H1 (cell line): ENCODE results near the gene BORA. TPM values are rescaled to one million over a fixed set of nuclear protein-coding genes. Genes with fewer than 3 reads are reported as not detected.

Experiments used
- BCL11A ChIP-seq, 2 experiments: IDR thresholded peaks; one replicate each; pipeline ENCODE4 v1.6.1; 2011; ENCODE audit warnings: low read depth in 2 of 2, low read length in 2 of 2, mild to moderate bottlenecking in 2 of 2
- CBX8 ChIP-seq: fragments of 300-800, 300-1000 bp; sonication (generic); IDR thresholded peaks from 2 replicates; pipeline ENCODE4 v1.7.1; 2016; ENCODE audit warnings: low read depth, low read length, borderline replicate concordance
- CEBPB ChIP-seq: IDR thresholded peaks from 2 replicates; pipeline ENCODE4 v1.6.1; 2012; ENCODE audit warnings: low read depth, low read length
- CHD1 ChIP-seq: IDR thresholded peaks from 2 replicates; pipeline ENCODE4 v1.6.1; 2012; ENCODE audit warnings: low read depth, low read length, improper control_type of control experiment
- CREB1 ChIP-seq: IDR thresholded peaks from 2 replicates; pipeline ENCODE4 v1.6.1; 2012; ENCODE audit warnings: inconsistent platforms
- FOSL1 ChIP-seq: IDR thresholded peaks from 2 replicates; pipeline ENCODE4 v1.6.1; 2011; ENCODE audit warnings: mild to moderate bottlenecking, low read depth, low read length, moderate library complexity; ENCODE audit not compliant: insufficient read depth
- HDAC2 ChIP-seq, 2 experiments: fragments of 300-600 bp in 1 of 2; sonication (generic) in 1 of 2; IDR thresholded peaks; 2 replicates each; pipeline ENCODE4 v1.6.1; 2011 to 2012; ENCODE audit warnings: low read depth in 2 of 2, low read length in 2 of 2, mild to moderate bottlenecking in 2 of 2, moderate library complexity in 2 of 2, borderline replicate concordance in 1 of 2, inconsistent platforms in 1 of 2
- JUN ChIP-seq: IDR thresholded peaks from 2 replicates; pipeline ENCODE4 v1.6.1; 2011; ENCODE audit warnings: low read depth, mild to moderate bottlenecking, improper control_type of control experiment, low read length
- JUND ChIP-seq: IDR thresholded peaks from 2 replicates; pipeline ENCODE4 v1.6.1; 2011; ENCODE audit warnings: mild to moderate bottlenecking, improper control_type of control experiment, low read length
- KDM1A ChIP-seq: fragments of 200-600, 300-600 bp; sonication (generic); IDR thresholded peaks from 2 replicates; pipeline ENCODE4 v1.7.1; 2016; ENCODE audit warnings: mild to moderate bottlenecking, low read length, borderline replicate concordance
- POU5F1 ChIP-seq: IDR thresholded peaks from 2 replicates; pipeline ENCODE4 v1.6.1; 2011; ENCODE audit warnings: low read depth, mild to moderate bottlenecking, low read length, moderate library complexity
- RAD21 ChIP-seq, 2 experiments: IDR thresholded peaks in 1 of 2; conservative IDR thresholded peaks in 1 of 2; 2 replicates each; pipeline ENCODE4 v1.6.1; 2011; ENCODE audit warnings: low read depth in 2 of 2, low read length in 2 of 2, improper control_type of control experiment in 1 of 2, inconsistent platforms in 1 of 2, mild to moderate bottlenecking in 1 of 2, moderate library complexity in 1 of 2
- RBBP5 ChIP-seq: IDR thresholded peaks from 2 replicates; pipeline ENCODE4 v1.7.1; 2012; ENCODE audit warnings: low read depth, mild to moderate bottlenecking, inconsistent platforms, low read length, moderate library complexity, borderline replicate concordance
- RFX5 ChIP-seq: IDR thresholded peaks from 2 replicates; pipeline ENCODE4 v1.6.1; 2011; ENCODE audit warnings: low read depth, low read length, improper control_type of control experiment, borderline replicate concordance
- SAP30 ChIP-seq: fragments of 300-600 bp; sonication (generic); IDR thresholded peaks from 2 replicates; pipeline ENCODE4 v1.7.1; 2012; ENCODE audit warnings: low read length, moderate library complexity, mild to moderate bottlenecking, inconsistent platforms; ENCODE audit not compliant: insufficient read depth, insufficient replicate concordance
- SIN3A ChIP-seq, 2 experiments: IDR thresholded peaks in 1 of 2; conservative IDR thresholded peaks in 1 of 2; 2 replicates each; pipeline ENCODE4 v1.6.1; 2011 to 2012; ENCODE audit warnings: low read length in 2 of 2, improper control_type of control experiment in 1 of 2, low read depth in 1 of 2, mild to moderate bottlenecking in 1 of 2
- SP1 ChIP-seq: IDR thresholded peaks from 2 replicates; pipeline ENCODE4 v1.6.1; 2011; ENCODE audit warnings: low read depth, low read length
- TAF1 ChIP-seq: IDR thresholded peaks from 2 replicates; pipeline ENCODE4 v1.6.1; 2011; ENCODE audit warnings: mild to moderate bottlenecking, low read depth, low read length
- TAF7 ChIP-seq: optimal IDR thresholded peaks from 2 replicates; pipeline ENCODE3; 2011; ENCODE audit warnings: low read depth, mild to moderate bottlenecking, inconsistent platforms, low read length, moderate library complexity, borderline replicate concordance
- TCF12 ChIP-seq: IDR thresholded peaks from 2 replicates; pipeline ENCODE4 v1.6.1; 2011; ENCODE audit warnings: low read depth, mild to moderate bottlenecking, low read length
- polyA plus RNA-seq, 7 experiments: library from polyadenylated mRNA; depleted of rRNA in 3 of 7; stranded (reverse) in 5 of 7; unstranded in 2 of 7; fragments of >200 nt in 5 of 7; fragments of 200-250 nt in 2 of 7; gene quantifications; 1 replicate in 5 of 7; 2 replicates in 1 of 7; 4 replicates in 1 of 7; pipeline versions ENCODE4 v1.2.1 to v1.2.3, GENCODE V29; 2011 to 2013; ENCODE audit warnings: missing spikeins in 2 of 7, mixed read lengths in 2 of 7
- total RNA-seq: library from RNA; stranded (reverse); fragmentation: NEBNext Ultra II Directional; extraction: Animal tissue kit (Norgen Biotek cat#: 25700); gene quantifications from 2 replicates; pipeline ENCODE4 v1.2.1, GENCODE V29; 2021
- TF ChIP-seq, protein P1 (sequence below): IDR thresholded peaks from 2 replicates; pipeline ENCODE4 v1.6.1; 2011; ENCODE audit warnings: low read length, improper control_type of control experiment
- TF ChIP-seq, protein P2 (sequence below): IDR thresholded peaks from 2 replicates; pipeline ENCODE4 v1.6.1; 2011; ENCODE audit warnings: low read depth, mild to moderate bottlenecking, low read length; ENCODE audit not compliant: insufficient read depth

Gene BORA
- total and polyA plus RNA-seq, 2 of the 8 experiments (the other 6 are each of a cell fraction or from before 2014, with no cell fraction given) = 4.9 to 12.9 TPM

DNA sequence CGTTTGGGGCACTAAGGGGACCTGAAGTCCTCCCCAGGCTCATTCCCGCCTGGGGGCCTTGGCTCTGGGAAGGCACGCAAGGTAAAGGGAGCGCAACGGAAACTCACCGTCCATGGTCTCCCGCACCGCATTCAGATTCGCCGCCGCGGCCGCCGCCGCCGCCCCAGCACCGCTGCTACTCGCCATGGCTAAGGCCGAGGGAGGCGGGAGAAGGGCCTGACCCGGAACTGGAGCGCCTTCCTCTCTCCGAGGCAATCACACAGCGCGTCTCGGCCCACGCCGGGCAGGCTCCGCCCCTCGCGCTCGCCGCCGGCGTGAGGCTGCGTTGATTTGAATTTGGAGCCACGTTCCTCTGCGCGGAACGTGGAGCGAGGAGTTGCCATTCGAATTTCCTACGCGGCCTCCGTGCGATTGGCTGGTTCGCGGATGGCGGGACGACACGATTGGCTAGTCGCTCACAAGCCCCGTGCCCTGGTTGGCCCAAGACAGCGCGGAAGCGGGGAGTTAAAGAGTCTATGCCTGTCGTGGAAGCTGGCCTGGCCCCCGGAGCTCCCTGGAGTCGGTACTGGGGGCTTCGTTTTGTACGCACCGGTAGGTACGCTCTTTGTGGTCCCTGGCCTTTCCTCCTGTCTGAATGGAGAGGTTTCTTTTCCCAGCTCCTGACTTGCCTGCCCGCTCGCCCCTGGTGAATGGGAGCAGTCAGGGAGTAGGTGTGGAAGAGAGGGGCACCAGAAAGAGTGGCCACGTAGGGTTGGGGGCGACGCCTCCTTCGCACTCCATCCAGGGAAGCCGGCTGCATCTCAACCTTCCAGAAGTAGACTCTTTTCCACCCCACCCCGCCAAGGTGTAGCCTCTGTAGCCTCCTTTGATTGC, at the start of gene BORA, which contains the start of gene MZT1 (continued):
- TF ChIP-seq SIN3A (conservative IDR thresholded peaks at IDR 0.05 in 1 of 2, IDR thresholded peaks at IDR 0.05 in 1 of 2; ENCODE audit: low read depth in 1 of 2, low read length in 2 of 2) (peak in 1 of 2 experiments; percentile 16; a peak in 2 of 4 replicates), CREB1 (peak; percentile 44; the same call in 1 of the 2 replicates), JUN (no peak), KDM1A (no peak), HDAC2 (IDR thresholded peaks at IDR 0.05; ENCODE audit: borderline replicate concordance in 1 of 2, low read depth in 2 of 2, low read length in 2 of 2) (peak in 1 of 2 experiments; percentile 99; a peak in 2 of 4 replicates), JUND (no peak), CBX8 (no peak), BCL11A (IDR thresholded peaks at IDR 0.05; ENCODE audit: low read depth in 2 of 2, low read length in 2 of 2) (no peak), SAP30 (peak; percentile 16), RBBP5 (no peak), POU5F1 (no peak), SP1 (peak; percentile 82), CEBPB (no peak), TCF12 (no peak), FOSL1 (no peak), RFX5 (no peak), CHD1 (no peak), TAF1 (peak; percentile 59), RAD21 (IDR thresholded peaks at IDR 0.05 in 1 of 2, conservative IDR thresholded peaks at IDR 0.05 in 1 of 2; ENCODE audit: low read depth in 2 of 2, low read length in 2 of 2) (no peak), TAF7 (no peak)
- TF ChIP-seq, protein P1, sequence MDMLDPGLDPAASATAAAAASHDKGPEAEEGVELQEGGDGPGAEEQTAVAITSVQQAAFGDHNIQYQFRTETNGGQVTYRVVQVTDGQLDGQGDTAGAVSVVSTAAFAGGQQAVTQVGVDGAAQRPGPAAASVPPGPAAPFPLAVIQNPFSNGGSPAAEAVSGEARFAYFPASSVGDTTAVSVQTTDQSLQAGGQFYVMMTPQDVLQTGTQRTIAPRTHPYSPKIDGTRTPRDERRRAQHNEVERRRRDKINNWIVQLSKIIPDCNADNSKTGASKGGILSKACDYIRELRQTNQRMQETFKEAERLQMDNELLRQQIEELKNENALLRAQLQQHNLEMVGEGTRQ = no peak
- TF ChIP-seq, protein P2, sequence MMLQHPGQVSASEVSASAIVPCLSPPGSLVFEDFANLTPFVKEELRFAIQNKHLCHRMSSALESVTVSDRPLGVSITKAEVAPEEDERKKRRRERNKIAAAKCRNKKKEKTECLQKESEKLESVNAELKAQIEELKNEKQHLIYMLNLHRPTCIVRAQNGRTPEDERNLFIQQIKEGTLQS = no peak
